ENCODE measurements around the gene NKX6-2. TPM values are rescaled to one million over a fixed set of nuclear protein-coding genes. Genes with fewer than 3 reads are reported as not detected.

Gene NKX6-2
- total RNA-seq, 4 donors from 2014 or later, result 0.57 TPM; not detected in 3

GRCh38 chr10:132748545-132749370, 37.2 kb downstream of the NKX6-2 start:
- H3K27ac ChIP-seq, result no peak overlapping the region
- 87 to 100% methylated on average over 2 to 9 of the region's 36 CpGs for WGBS, 2 donors
- no peak for TF ChIP-seq CTCF (IDR thresholded peaks at IDR 0.05)
- TF ChIP-seq POLR2A (IDR thresholded peaks at IDR 0.05), result no peak
- peaks cover 0 to 11% (median 0%) of the 10 kb centered on the region in 3 donors for H3K4me1 ChIP-seq
- no peak overlapping the region for H3K4me3 ChIP-seq
- DNase-seq, result no peak
- intact Hi-C loops (cut with DNase I), result no loop called here
- H3K9me3 ChIP-seq, result no peaks in the 10 kb centered on the region
- H3K27me3 ChIP-seq, result no peaks in the 10 kb centered on the region
- H3K36me3 ChIP-seq, result peaks cover 0 to 39% (median 4%) of the 10 kb centered on the region in 3 donors

GRCh38 chr10:132748135-132748534, 37.8 kb downstream of the NKX6-2 start:
- no peak for DNase-seq
- 88 to 94% methylated on average over 15 of the region's 15 CpGs for WGBS, 2 donors
- TF ChIP-seq CTCF (IDR thresholded peaks at IDR 0.05) (no peak), POLR2A (IDR thresholded peaks at IDR 0.05) (no peak)
- Histone ChIP-seq H3K36me3 (peaks cover 0 to 32% (median 4%) of the 10 kb centered on the region in 3 donors), H3K4me3 (no peak overlapping the region), H3K9me3 (no peaks in the 10 kb centered on the region), H3K27ac (no peak overlapping the region), H3K4me1 (peaks cover 0 to 13% (median 0%) of the 10 kb centered on the region in 3 donors), H3K27me3 (no peaks in the 10 kb centered on the region)
- intact Hi-C loops (cut with DNase I), result no loop called here

- Histone ChIP-seq H3K27ac (no peak overlapping the region), H3K36me3 (peaks cover 0 to 31% (median 4%) of the 10 kb centered on the region in 3 donors), H3K4me1 (peaks cover 0 to 13% (median 0%) of the 10 kb centered on the region in 3 donors), H3K4me3 (no peak overlapping the region), H3K27me3 (no peaks in the 10 kb centered on the region), H3K9me3 (no peaks in the 10 kb centered on the region)
- WGBS, 2 donors, result 52 to 85% methylated on average over 14 to 15 of the region's 29 CpGs
- intact Hi-C loops (cut with DNase I), result no loop called here
- DNase-seq, result no peak
- TF ChIP-seq CTCF (IDR thresholded peaks at IDR 0.05) (no peak), POLR2A (IDR thresholded peaks at IDR 0.05) (no peak)
Measured at GRCh38 chr10:132746801-132747625, 38.9 kb downstream of the NKX6-2 start.

GRCh38 chr10:132746386-132746785, 39.6 kb downstream of the NKX6-2 start:
- no peak for DNase-seq
- 79 to 81% methylated on average over 11 to 14 of the region's 14 CpGs for WGBS, 2 donors

More at GRCh38 chr10:132746386-132746785, 39.6 kb downstream of the NKX6-2 start:
- H3K27ac ChIP-seq, result no peak overlapping the region
- no peaks in the 10 kb centered on the region for H3K27me3 ChIP-seq
- H3K9me3 ChIP-seq, result no peaks in the 10 kb centered on the region
- H3K4me3 ChIP-seq, result no peak overlapping the region
- TF ChIP-seq POLR2A (IDR thresholded peaks at IDR 0.05), result no peak
- no peak for TF ChIP-seq CTCF (IDR thresholded peaks at IDR 0.05)
- intact Hi-C loops (cut with DNase I), result no loop called here
- peaks cover 0 to 33% (median 4%) of the 10 kb centered on the region in 3 donors for H3K36me3 ChIP-seq
- peaks cover 0 to 13% (median 0%) of the 10 kb centered on the region in 3 donors for H3K4me1 ChIP-seq

All from esophagus squamous epithelium (tissue), 5 donors.